ENCODE results near the gene DCAF8L1. TPM values are rescaled to one million over a fixed set of nuclear protein-coding genes. Genes with fewer than 3 reads are reported as not detected.
"Not testable (repeated sequence)": the region's sequence is repeated elsewhere in the genome, so short reads cannot be mapped to it uniquely, and the experiment has no call there.

DCAF8L1 gene
- total RNA-seq, 2 experiments from 2014 or later: not detected

DNA sequence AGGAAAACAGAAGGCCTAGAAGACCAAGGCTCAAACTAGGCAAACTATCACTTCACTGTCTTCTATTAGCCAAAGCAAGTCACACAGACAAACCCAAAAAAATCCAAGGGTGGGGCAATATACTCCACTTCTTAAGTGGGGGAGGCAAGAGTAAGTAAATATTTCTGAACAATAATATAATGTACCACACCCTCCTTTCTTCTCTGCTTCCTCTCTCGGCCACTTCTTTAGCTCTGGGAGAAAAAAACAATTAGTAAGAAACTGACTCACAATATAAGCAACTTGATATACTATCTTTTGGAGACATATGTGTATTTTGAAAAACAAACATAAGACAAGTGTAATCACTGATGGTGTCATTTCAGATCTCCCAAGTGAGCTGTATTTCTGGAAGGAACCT lies 14.8 kb downstream of the DCAF8L1 start:
- no peaks in the 10 kb centered on the region for H3K4me1 ChIP-seq (ENCODE audit: insufficient read depth, low read length, poor library complexity, severe bottlenecking)
- intact Hi-C loops (cut with micrococcal nuclease; ENCODE audit: unreplicated experiment): no loop called here
- CTCF ChIA-PET (ENCODE audit: unreplicated experiment): no interaction called here
- no peak overlapping the region for H3K4me2 ChIP-seq (ENCODE audit: low read length)
- H2AFZ ChIP-seq (ENCODE audit: low read length): no peak overlapping the region
- H3K79me2 ChIP-seq (ENCODE audit: insufficient read depth, low read depth, low read length): no peaks in the 10 kb centered on the region
- no peak for DNase-seq (ENCODE audit: low spot score)
- H3K9me2 ChIP-seq (ENCODE audit: insufficient read depth, low read length): no peaks in the 10 kb centered on the region
- POLR2A ChIA-PET: interaction anchor here (0.6 kb wide), 1 partner anchor 10 kb away, joined by 4 read pairs; no protein-coding TSS in a partner anchor
- no TSS peak for BruUV-seq (replicated peaks)
- H3K4me3 ChIP-seq (ENCODE audit: low read depth, low read length, poor library complexity, severe bottlenecking): no peak overlapping the region
- no peaks in the 10 kb centered on the region for H3K9me3 ChIP-seq (ENCODE audit: low read length)
- no peaks in the 10 kb centered on the region for H3K36me3 ChIP-seq (ENCODE audit: insufficient read depth, low read length)
- H3K27ac ChIP-seq (ENCODE audit: low read depth, low read length, poor library complexity, severe bottlenecking): no peak overlapping the region
- TF ChIP-seq EZH2phosphoT487 (IDR thresholded peaks at IDR 0.05; ENCODE audit: borderline replicate concordance, low read depth, low read length): no peak
- TF ChIP-seq, protein P1, sequence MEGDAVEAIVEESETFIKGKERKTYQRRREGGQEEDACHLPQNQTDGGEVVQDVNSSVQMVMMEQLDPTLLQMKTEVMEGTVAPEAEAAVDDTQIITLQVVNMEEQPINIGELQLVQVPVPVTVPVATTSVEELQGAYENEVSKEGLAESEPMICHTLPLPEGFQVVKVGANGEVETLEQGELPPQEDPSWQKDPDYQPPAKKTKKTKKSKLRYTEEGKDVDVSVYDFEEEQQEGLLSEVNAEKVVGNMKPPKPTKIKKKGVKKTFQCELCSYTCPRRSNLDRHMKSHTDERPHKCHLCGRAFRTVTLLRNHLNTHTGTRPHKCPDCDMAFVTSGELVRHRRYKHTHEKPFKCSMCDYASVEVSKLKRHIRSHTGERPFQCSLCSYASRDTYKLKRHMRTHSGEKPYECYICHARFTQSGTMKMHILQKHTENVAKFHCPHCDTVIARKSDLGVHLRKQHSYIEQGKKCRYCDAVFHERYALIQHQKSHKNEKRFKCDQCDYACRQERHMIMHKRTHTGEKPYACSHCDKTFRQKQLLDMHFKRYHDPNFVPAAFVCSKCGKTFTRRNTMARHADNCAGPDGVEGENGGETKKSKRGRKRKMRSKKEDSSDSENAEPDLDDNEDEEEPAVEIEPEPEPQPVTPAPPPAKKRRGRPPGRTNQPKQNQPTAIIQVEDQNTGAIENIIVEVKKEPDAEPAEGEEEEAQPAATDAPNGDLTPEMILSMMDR (conservative IDR thresholded peaks at IDR 0.05; ENCODE audit: low read length): no peak
- no peaks in the 10 kb centered on the region for H4K20me1 ChIP-seq (ENCODE audit: insufficient read depth, low read length)

DNA sequence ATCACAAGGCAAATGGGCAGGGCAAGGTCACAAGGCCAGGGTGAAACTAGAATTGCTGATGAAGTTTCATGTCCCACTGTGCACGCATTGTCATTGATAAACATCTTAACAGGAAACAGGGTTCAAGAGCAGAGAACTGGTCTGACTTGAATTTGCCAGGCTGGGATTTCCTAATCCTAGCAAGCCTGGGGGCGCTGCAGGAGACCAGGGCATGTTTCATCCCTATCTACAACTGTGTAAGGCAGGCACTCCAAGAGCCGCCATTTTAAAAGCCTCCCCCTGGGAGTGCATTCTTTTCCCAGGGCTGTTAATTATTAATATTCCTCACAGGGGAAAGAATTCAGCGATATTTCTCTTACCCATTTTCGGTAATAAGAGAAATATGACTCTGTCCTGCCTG lies 15.9 kb downstream of the DCAF8L1 start:
- H3K9me3 ChIP-seq (ENCODE audit: low read length); H3K4me2 ChIP-seq (ENCODE audit: low read length); H3K4me3 ChIP-seq (ENCODE audit: low read depth, low read length, poor library complexity, severe bottlenecking); CTCF ChIA-PET (ENCODE audit: unreplicated experiment); H2AFZ ChIP-seq (ENCODE audit: low read length); H3K79me2 ChIP-seq (ENCODE audit: insufficient read depth, low read depth, low read length); H3K36me3 ChIP-seq (ENCODE audit: insufficient read depth, low read length); intact Hi-C loops (cut with micrococcal nuclease; ENCODE audit: unreplicated experiment); DNase-seq (ENCODE audit: low spot score); H3K4me1 ChIP-seq (ENCODE audit: insufficient read depth, low read length, poor library complexity, severe bottlenecking); BruUV-seq (replicated peaks); POLR2A ChIA-PET; H4K20me1 ChIP-seq (ENCODE audit: insufficient read depth, low read length); H3K27ac ChIP-seq (ENCODE audit: low read depth, low read length, poor library complexity, severe bottlenecking); H3K9me2 ChIP-seq (ENCODE audit: insufficient read depth, low read length): not testable (repeated sequence)

DNA sequence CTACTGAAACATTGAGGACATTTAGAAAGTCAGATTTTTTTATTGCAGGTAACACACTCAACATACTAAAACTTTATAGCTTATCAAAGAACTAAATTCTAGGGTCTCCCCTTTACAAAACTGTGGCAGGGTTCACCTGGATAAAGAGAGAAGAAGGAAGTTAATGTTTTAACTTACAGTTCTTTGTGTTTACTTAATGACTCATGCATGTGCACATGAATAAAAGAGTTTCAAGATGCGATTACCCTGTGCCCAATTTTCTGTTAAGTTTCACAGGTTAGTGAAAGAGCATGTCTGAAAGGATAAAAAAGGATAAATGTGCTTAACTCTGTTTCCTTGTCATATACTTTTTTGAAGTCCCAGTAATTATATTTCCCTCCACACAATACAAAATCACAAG lies 16.8 kb downstream of the DCAF8L1 start:
- CTCF ChIA-PET (ENCODE audit: unreplicated experiment): no interaction called here
- H3K4me1 ChIP-seq (ENCODE audit: insufficient read depth, low read length, poor library complexity, severe bottlenecking): no peaks in the 10 kb centered on the region

GRCh38 chrX:27960410-27960809 lies 20.8 kb downstream of the DCAF8L1 start:
- H3K4me1 ChIP-seq (ENCODE audit: insufficient read depth, low read length, poor library complexity, severe bottlenecking); H4K20me1 ChIP-seq (ENCODE audit: insufficient read depth, low read length); CTCF ChIA-PET (ENCODE audit: unreplicated experiment); POLR2A ChIA-PET; H3K4me2 ChIP-seq (ENCODE audit: low read length); H2AFZ ChIP-seq (ENCODE audit: low read length); H3K4me3 ChIP-seq (ENCODE audit: low read depth, low read length, poor library complexity, severe bottlenecking); intact Hi-C loops (cut with micrococcal nuclease; ENCODE audit: unreplicated experiment); H3K79me2 ChIP-seq (ENCODE audit: insufficient read depth, low read depth, low read length); H3K27ac ChIP-seq (ENCODE audit: low read depth, low read length, poor library complexity, severe bottlenecking); H3K36me3 ChIP-seq (ENCODE audit: insufficient read depth, low read length); H3K9me2 ChIP-seq (ENCODE audit: insufficient read depth, low read length); BruUV-seq (replicated peaks); H3K9me3 ChIP-seq (ENCODE audit: low read length): not testable (repeated sequence)
- peak; percentile 2 for DNase-seq (ENCODE audit: low spot score)

More for the DNA sequence above, 16.8 kb downstream of the DCAF8L1 start:
- no peak for TF ChIP-seq EZH2phosphoT487 (IDR thresholded peaks at IDR 0.05; ENCODE audit: borderline replicate concordance, low read depth, low read length)
- TF ChIP-seq, protein P1 (conservative IDR thresholded peaks at IDR 0.05; ENCODE audit: low read length): no peak
- no peaks in the 10 kb centered on the region for H3K9me2 ChIP-seq (ENCODE audit: insufficient read depth, low read length)
- DNase-seq (ENCODE audit: low spot score): no peak
- H3K4me3 ChIP-seq (ENCODE audit: low read depth, low read length, poor library complexity, severe bottlenecking): no peak overlapping the region
- H4K20me1 ChIP-seq (ENCODE audit: insufficient read depth, low read length): no peaks in the 10 kb centered on the region
- H3K27ac ChIP-seq (ENCODE audit: low read depth, low read length, poor library complexity, severe bottlenecking): no peak overlapping the region
- H2AFZ ChIP-seq (ENCODE audit: low read length): no peak overlapping the region
- no peaks in the 10 kb centered on the region for H3K9me3 ChIP-seq (ENCODE audit: low read length)
- H3K36me3 ChIP-seq (ENCODE audit: insufficient read depth, low read length): no peaks in the 10 kb centered on the region
- no peaks in the 10 kb centered on the region for H3K79me2 ChIP-seq (ENCODE audit: insufficient read depth, low read depth, low read length)
- no TSS peak for BruUV-seq (replicated peaks)
- intact Hi-C loops (cut with micrococcal nuclease; ENCODE audit: unreplicated experiment): no loop called here
- no peak overlapping the region for H3K4me2 ChIP-seq (ENCODE audit: low read length)
- POLR2A ChIA-PET: no interaction called here

Measured in OCI-LY7 (cell line).